GM19099 (cell line): ENCODE data around the gene ESRRB.

Experiments
- POLR2A ChIP-seq: IDR thresholded peaks from 3 replicates; pipeline ENCODE4 v1.6.1; 2011; ENCODE audit warnings: low read depth; ENCODE audit not compliant: insufficient read length; ENCODE audit errors: extremely low read depth

Gene ESRRB

DNA sequence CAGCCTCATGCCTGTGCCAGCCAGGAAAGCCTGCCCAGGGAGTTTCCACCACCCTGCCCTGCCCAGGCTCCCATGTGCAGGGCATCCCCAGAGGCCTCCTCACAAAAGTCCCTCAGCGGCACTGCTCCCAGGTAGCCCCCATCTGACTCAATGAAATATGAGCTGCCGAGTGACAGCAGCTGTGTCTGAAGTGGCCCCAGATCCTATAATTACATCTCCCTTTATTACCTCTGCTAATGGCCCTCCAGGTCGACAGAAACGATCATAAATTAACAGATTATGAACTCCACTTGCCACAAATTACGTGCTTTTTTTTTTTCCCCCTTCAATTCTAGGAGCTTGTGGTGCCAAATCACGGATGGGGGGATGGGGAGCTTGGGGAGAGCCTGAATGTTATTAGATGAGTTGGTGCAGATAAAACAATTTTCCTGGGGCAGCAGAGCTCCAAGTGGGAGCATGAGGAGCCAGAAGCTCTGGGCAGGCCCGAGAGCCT, 110.4 kb downstream of the ESRRB start:
- TF ChIP-seq POLR2A: no peak

DNA sequence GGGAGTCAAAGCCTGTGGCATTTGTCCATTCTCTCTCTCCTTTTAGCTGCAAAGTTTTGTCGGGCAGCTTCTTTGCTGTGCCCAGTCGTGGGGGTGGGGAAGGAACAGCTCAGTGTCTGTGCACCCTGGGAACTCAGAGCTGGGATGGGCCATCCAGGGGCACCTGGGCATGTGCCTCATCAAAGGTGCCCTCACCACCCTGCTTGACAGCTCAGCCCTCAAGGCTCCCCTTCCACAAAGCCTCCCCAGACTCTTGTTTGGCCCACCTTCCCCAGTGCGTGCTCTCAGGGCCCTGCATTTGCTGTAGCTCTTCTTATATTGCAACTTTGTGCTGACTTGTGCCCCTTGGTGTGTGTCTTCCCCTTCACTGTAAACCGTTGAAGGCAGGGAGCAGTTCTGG, 112.6 kb downstream of the ESRRB start:
- TF ChIP-seq POLR2A: no peak

DNA sequence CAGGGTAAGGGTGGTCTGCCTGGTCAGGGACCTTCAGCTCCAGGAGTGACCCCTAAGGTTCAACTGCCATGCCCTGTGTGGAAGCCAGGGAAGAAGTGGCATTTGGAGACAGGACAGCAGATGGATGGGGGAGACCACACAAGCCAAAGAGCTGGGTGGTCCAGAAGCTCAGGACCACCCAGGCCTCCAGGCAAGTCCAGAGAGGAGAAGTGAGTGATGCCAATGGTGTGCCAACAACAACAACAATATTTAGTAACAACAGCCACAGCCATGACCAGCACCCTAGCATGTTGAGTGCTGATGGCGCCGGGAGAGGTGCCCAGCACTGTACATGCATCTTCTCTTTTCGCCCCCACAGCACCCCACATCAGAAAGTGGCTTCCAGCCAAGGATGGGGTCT, 113.7 kb downstream of the ESRRB start:
- TF ChIP-seq POLR2A: no peak

DNA sequence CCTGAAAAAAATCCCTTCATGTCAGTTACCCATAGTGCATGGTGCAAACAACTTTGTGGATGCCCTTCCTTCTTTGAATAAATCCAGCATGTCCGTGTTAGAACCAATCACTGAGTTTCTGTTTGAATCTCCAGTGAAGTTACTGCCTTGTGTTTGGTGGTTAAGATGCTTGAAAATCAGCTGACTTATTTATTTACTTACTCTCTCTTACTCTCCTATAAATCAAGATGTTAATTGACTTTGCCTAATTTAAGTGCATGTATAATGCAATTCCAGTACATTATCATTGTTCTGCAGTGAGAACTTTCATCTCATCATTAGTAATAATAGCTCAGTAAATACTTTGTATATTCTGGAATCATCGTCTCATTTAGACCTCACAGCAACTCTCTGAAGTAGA, 114.2 kb downstream of the ESRRB start:
- TF ChIP-seq POLR2A: no peak

DNA sequence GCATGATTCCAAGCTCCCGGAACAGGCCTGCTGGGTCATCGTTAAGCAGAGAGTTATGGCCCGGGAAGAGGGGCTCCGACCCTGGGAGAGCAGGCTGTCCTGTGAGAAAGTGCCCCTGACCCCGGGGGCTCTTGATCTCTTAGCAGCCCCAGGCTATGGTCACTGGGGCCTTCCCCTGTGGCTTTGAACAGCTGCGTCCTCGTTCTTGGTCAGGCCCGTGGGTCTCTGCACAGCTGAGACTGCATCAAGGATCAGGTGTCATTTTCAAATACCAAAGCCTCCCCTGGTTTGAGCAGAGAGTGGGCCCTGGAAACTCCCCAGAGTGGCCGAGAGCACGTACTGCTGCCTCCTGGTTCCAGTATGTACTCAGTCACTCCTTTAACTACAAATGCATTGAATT, 114.8 kb downstream of the ESRRB start:
- TF ChIP-seq POLR2A: no peak

DNA sequence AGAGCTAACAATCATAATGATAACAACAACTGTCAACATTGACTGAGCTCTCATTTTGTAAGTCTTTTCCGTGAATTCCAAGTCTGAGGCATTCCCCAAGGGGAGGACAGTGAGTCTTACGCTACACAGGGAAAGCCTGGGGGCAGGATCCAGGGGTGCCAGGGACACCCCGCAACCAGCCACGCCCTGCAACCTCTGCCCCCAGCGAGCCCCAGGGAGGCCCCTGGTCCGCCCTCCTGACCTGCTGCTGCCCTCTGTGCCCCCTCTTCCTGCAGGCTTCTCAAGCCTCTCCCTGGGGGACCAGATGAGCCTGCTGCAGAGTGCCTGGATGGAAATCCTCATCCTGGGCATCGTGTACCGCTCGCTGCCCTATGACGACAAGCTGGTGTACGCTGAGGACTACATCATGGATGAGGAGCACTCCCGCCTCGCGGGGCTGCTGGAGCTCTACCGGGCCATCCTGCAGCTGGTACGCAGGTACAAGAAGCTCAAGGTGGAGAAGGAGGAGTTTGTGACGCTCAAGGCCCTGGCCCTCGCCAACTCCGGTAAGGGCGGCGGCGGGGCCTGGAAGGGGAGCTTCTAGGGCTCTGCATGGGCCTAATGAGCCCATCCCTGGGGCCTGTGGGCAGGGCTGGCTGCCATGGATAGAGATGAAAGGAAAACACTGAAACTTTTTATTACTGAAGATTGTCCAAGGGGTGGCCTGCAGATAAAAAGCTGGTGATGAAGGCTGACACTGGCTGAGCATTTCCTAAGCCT, 115.4 kb downstream of the ESRRB start:
- TF ChIP-seq POLR2A: no peak

DNA sequence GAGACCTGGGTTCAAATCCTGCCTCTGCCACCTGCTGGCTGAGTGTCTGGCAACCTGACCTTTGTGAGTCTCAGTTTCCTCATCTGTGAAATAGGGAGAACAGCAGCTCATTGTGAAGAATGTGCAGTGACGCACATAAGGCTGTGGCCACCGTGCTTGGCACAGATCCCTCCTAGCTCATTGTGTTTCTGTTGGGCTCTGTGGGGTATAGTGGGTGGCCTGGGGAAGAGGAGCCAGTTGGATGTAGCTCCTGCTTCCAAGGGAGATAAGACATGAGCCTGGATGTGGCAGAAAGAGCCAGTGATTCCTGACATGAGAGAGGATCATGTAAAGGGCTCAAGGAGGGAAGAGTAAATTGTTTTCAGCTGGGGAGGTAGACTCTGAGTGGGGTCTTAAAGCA, 120.0 kb downstream of the ESRRB start:
- no peak for TF ChIP-seq POLR2A

DNA sequence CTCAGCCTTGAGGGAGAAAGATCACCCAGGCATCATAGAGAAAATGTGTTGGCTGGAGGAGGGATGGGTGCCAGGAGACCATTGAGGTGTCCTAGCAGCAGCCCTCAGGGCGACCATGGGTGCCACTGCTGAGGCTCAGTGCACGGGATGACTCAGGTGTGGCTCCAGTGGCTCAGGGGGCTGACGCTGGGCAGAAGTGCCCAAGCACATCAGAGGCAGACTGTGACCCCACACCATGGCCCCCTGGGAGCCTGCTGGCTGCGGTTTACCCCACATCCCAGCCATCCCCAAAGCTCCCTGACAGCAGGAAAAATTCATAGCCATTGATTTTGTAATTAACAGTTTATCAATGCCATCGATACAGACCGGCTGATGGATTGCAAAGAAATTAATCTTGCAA, 120.7 kb downstream of the ESRRB start:
- TF ChIP-seq POLR2A: no peak

DNA sequence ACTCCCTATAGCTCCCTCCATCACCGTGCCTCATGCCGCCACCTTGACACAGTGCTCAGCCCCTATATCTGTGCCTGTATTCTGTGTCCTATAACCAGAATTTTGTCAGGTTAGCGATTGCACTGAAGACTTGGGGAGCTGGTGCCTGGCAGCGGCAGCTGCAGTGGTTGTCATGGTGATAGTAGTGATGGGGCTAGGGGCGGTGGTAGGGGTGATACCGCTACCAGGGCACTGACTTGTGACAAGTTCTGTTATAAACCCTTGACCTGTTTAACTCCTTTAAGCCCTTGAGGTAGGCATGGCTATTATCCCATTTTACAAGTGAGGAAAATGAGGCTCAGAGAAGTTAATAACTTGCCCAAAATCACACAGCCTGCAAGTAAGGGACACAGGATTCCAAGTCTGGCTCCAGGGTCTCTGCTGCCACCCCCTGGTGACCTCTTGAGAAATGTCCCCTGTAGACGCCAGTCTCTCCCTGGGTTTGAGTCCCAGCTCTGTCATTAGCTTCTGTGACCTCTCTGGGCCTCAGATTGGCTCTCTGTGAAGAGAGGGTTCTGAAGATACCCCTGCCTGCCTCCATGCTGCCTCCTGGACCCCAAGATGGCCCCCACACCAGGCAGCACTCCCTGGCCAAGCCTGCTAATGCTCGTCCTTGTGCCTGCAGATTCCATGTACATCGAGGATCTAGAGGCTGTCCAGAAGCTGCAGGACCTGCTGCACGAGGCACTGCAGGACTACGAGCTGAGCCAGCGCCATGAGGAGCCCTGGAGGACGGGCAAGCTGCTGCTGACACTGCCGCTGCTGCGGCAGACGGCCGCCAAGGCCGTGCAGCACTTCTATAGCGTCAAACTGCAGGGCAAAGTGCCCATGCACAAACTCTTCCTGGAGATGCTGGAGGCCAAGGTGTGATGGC, 121.9 kb downstream of the ESRRB start:
- TF ChIP-seq POLR2A: no peak

DNA sequence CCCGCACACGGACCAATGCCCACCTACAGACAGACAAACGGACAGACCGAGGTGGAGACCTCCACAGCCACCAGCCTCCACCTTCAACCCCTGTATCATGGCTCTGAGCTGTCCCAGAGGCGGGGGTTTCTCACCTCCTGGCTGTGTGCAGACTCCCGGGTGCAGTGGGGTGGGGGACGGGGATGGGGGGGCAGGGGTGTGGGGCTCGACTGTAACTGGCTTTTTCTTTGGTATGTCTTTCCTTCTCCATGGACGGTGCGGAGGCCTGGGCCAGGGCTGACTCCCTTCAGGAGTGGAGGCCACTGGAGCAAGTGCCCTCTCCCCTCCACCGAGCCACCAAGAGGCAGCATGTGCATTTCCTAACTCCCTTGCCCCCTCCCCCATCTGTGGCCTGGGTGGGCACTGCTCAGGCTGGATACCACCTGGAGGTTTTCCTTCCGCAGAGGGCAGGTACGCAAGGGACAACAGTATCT, 122.6 kb downstream of the ESRRB start:
- no peak for TF ChIP-seq POLR2A

DNA sequence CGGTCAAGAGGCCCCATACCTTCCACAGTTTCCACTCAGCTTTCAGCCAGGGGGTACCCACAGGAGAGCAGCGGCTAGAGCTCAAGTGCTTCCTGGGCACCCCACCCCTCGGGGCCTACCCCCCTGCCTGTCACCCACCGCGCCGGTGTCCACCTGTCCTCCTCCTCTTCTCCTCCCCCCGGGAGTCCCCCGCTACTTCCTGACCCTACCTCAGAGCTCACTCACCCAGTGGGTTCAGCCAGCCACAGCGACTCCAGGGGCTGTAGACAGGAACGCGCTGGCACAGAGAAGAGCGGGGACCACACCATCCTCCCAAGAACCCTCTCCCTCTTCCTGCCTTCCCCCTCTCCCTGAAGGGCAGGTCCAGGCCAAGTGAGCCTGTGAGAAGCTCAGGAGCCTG, 123.0 kb downstream of the ESRRB start:
- TF ChIP-seq POLR2A: no peak

DNA sequence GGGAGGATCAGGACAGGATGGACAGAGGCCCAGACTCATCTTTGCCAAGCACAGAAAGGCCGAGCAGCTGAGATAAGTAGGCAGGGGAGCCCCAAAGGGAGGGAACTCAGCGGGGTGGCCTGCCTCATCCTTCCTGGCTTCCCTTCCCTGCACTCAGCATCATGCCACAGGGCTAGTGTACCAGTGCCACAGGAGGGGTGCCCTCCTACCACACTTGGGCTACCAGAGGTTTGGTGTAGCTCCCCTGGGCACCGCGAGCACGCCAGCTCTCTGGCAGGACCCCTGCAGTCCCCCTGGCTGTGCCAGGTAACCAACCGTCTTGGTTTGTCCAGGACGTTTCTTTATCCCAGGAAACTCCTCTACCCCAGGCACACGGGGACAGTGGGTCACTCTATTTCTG, 123.5 kb downstream of the ESRRB start:
- TF ChIP-seq POLR2A: no peak

DNA sequence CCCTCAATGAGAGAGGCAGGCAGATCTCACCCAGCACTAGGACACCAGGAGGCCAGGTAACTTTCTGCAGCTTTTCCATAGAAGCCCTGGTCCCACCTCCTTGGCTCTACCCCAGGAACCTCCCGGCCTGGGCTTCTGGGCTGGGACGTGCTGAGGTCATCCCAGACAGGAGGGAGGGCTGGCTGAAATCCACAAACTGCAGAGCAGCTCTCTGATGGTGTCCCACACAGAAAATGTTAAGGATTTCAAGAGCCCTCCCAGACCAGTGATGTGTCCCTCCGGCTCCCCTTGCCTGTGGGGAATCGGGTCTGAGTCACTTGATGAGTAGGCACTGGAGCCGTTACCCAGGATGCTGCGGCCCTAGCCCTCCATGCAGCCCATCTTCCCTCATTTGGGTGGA, 124.1 kb downstream of the ESRRB start:
- TF ChIP-seq POLR2A: no peak

DNA sequence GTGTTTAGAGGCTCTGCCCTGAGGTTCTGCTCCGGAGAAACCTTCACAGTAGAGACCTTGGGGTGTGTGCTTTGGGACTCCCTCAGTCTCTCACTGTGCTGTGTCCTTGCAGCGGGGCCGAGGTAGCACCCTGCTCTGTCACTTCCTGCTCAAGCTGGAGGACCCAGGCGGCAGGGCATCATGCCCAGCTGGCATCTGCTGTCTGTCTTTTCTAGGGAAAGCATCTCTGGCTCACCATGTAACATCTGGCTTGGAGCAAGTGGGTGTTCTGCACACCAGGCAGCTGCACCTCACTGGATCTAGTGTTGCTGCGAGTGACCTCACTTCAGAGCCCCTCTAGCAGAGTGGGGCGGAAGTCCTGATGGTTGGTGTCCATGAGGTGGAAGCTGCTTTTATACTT, 124.5 kb downstream of the ESRRB start:
- no peak for TF ChIP-seq POLR2A

DNA sequence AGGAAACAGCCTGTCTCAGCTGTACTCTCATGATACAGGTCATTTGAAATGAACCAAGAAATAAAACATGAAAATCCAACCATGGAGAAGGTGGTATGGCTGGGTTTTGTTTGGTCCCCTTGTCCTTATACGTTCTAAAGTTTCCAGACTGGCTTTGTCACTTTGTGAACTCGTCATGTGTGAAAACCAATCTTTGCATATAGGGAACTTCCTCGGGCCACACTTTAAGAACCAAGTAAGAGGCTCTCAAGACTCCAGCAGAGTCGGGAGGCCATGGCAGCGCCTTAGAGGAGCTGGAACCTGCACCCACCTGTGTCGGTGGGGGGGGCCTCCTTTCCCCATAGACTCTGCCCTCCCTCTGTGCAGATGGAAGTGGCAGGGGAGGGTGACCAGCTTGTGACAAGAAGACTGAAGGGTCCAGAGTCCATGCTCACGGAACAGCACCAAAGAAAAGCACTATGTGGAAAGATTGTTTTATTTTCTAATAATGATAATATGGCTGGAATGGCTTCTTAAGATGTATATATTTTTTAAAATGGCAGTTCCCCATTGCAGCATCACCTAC, 125.3 kb downstream of the ESRRB start:
- TF ChIP-seq POLR2A: no peak
